Sigmoid colon (tissue), 4 donors: ENCODE data around the gene CLDN15.
"Not testable (repeated sequence)": the region's sequence is repeated elsewhere in the genome, so short reads cannot be mapped to it uniquely, and the experiment has no call there.

Experiments
- CTCF ChIP-seq, 4 experiments: fragments of 450-650 bp in 3 of 4; fragments of 200-600 bp in 1 of 4; IDR thresholded peaks; one replicate each; pipeline ENCODE4 v1.5.1; 2016 to 2019; ENCODE audit warnings: antibody characterized with exemption in 4 of 4, mild to moderate bottlenecking in 3 of 4, moderate library complexity in 2 of 4
- EP300 ChIP-seq, 4 donors: sonication (generic); formaldehyde crosslinking; IDR thresholded peaks; one replicate each; pipeline ENCODE4 v1.6.1; 2017; ENCODE audit warnings: antibody characterized with exemption in 4 of 4
- POLR2A ChIP-seq, 2 donors: fragments of 450-650 bp; IDR thresholded peaks; one replicate each; pipeline ENCODE4 v1.6.1; 2016; ENCODE audit warnings: antibody characterized with exemption in 2 of 2, mild to moderate bottlenecking in 2 of 2, moderate library complexity in 2 of 2
- POLR2AphosphoS5 ChIP-seq, 4 donors: sonication (generic); formaldehyde crosslinking; IDR thresholded peaks; one replicate each; pipeline ENCODE4 v1.6.1; 2017; ENCODE audit warnings: antibody characterized with exemption in 4 of 4

- not testable (repeated sequence) for TF ChIP-seq CTCF, POLR2AphosphoS5, EP300, POLR2A (IDR thresholded peaks at IDR 0.05)
Measured at GRCh38 chr7:101280912-101281311, 43.3 kb upstream of the CLDN15 start.
